Anterior cingulate cortex (tissue), 58 donors: Measurements from ENCODE around the gene PTDSS2.
"Not testable (repeated sequence)": the region's sequence is repeated elsewhere in the genome, so short reads cannot be mapped to it uniquely, and the experiment has no call there.

Source experiments
- DNase-seq, 58 donors: peaks; one replicate each; lab custom pipeline; 2025; lab: John Stamatoyannopoulos, UW

PTDSS2 gene

DNA sequence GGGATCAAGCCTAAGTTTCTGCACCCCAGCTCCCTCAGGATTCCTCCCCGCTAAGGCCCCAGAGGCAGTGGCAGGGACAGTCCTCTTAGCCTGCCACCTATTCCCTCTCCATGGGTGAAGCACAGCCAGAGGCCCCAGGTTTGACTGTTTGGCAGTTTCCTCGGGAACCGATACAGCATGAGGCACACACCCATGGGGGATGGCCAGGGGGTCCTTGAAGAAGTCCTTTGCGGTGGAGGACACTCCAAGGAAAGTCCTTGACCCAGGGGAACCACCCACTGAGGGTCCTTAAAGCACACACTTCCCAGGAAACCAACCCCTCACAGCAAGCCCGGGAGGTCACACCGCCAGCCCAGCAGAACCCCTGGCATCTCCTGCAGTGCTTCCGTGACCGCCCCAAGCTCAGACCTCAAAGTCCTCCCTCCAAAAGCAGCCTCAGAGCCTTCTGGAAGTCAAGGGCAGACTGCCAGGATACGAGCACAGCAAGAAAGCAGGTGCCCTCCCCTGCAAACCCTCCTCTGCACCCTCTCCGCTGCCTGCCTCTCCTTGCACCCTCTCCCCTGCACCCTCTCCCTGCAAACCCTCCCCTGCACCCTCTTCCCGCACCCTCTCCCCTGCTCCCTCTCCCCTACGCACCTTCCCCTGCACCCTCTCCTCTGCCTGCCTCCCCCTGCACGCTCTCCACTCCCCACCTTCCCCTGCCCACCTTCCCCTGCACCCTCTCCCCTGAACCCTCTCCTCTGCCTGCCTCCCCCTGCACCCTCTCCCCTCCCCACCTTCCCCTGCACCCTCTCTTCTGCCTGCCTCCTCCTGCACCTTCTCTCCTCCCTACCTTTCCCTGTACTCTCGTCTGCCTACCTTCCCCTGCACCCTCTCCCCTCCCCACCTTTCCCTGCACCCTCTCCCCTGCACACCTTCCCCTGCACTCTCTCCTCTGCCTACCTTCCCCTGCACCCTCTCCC is 36.7 kb upstream of the PTDSS2 start:
- DNase-seq = no peak

DNA sequence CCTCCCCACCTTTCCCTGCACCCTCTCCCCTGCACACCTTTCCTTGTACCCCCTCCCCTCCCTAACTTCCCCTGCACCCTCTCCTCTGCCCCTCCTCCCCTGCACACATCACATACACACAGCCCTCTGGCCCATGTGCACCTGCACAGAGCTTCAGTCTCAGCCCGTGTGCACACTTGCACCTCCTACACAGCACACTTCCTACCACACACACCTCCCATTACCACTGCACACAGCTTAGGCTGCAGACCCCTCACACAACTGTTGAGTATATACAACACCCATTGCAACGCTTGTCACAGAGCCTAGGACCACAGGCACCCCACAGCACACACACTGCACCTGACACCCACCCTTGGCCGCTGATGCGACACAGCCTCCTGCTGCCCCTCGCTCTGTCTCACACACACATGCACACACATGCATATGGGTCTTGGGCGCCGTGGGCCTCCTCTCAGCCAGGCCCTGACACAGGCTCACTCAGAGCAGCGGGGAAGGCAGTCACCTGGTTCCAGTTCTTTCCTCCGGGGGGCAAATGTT is 35.7 kb upstream of the PTDSS2 start:
- no peak for DNase-seq

DNA sequence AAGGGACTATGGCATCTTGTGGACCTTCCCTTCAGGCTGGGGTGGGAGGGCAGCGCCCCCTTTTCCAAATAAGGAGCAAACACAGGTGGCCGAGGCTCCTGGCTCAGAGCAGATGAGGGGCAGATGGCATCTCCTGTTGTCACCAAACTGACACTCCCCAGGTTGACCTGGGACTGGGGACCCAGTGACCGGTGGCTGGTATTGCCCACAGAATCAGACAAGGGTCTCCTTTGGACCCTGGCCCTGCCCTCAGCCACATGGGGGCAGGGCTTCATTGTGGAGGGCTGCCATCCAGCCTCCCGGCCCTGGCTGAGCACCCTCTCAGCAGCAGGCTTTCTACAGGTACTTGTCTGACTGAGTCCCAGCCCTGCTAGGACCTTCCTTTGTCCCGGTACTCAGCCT is 34.4 kb upstream of the PTDSS2 start:
- DNase-seq = no peak

DNA sequence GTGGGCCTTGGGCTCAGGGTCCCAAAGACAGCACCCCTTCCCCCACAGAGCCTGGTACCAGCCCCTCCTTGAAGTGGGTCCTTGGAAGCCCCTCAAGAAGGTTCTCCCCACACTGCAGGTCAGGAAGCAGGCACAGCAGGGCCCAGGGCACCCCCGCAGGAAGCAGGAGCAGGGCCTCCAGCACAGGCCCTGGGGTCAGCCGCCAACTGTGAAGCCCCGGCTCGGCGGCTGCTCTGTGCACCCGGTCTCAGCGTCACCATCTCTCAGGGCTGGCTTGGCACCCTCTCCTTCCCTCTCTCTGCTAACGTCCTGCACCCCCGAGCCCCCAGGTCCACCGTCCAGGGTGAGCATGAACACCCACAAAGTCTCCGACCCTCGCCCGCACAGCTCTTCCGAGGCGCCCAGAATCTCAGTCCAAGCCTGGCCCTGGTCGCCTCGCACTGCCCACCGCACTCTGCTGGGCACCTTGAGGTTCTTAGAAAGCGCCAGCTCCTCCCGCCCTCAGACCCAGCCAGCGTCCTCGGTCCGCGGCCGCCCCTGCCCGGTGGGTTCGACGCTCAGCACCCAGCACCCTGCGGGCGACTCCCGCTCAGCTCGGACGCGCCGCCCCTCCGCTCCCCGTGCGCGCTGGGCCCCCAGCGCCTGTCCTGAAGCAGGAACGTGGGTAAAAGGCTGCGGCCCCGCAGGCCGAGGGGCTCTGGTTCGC is 33.9 kb upstream of the PTDSS2 start:
- no peak for DNase-seq

DNA sequence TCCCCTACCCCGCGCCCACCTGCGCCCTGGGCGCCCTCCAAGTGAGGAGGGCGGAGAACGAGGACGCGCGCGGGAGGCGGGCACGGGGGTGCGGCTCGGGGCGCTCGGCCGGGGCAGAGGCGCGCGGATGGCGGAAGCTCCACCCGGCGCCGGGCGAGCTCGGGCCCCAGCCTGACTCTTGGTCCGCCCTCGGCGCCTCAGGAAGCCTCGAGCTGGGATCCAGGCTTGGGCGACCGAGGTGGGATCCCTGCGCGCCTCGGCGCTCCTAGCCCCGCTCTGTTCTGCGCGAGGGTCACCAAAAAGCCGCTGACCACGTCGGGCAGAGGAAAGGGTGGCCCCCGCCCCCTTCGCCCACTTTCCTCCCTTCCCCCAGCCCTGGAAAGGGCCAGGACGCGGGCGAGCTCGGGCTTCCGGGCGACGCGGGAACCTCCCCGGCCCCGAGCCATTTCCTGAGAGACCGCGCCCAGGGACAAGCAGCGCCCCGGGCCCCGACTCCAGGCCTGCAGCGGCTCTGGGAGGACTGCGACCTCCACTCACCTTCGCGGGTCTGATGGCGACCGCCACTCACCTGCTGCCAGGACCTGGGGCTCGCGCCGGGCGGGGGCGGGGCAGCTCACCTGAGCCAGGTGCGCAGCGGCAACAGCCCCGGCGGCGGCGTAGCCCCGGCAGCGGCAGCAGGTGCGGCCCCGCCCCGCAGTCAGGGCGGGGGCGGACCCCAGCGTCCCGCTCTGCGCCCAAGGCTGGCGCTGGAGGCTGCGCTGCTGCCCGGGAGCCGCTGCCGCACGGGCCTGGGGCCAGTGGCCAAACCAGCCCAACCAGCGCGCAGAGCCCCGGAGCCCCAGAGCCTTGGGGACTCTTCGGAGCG is 33.1 kb upstream of the PTDSS2 start:
- DNase-seq = no peak

DNA sequence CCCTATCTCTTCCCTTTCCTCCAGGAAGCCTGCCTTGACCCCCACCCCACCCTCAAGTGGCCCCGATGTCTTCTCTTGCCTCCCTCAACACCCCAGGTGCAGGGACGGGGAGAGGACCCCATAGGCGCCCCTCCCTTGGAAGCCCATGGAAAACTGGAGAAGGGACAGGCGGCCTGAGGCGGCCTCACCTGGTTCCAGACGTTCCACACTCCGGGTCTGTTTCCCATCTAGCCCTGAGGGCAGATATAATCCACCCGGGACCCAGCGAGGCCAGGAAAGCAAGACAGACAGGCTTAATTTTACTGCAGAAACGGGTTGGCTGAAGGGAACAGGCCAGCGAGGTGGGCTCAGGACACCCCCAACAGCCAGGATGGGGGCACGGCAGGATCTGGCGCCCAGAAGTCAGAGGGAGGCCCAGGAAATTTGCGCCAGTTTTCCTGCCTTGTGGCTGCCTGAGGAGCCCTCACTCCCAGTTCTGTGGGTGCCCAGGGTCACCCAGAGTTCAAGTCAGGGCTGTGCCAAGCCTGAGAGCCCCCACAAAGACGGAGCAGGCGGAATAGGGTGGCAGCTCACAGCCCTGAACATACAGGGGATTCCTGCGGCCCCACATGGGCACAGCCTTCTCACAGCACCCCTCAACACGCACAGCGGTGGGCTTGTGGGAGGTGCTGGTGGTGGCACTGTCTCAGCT is 32.3 kb upstream of the PTDSS2 start:
- DNase-seq = no peak

DNA sequence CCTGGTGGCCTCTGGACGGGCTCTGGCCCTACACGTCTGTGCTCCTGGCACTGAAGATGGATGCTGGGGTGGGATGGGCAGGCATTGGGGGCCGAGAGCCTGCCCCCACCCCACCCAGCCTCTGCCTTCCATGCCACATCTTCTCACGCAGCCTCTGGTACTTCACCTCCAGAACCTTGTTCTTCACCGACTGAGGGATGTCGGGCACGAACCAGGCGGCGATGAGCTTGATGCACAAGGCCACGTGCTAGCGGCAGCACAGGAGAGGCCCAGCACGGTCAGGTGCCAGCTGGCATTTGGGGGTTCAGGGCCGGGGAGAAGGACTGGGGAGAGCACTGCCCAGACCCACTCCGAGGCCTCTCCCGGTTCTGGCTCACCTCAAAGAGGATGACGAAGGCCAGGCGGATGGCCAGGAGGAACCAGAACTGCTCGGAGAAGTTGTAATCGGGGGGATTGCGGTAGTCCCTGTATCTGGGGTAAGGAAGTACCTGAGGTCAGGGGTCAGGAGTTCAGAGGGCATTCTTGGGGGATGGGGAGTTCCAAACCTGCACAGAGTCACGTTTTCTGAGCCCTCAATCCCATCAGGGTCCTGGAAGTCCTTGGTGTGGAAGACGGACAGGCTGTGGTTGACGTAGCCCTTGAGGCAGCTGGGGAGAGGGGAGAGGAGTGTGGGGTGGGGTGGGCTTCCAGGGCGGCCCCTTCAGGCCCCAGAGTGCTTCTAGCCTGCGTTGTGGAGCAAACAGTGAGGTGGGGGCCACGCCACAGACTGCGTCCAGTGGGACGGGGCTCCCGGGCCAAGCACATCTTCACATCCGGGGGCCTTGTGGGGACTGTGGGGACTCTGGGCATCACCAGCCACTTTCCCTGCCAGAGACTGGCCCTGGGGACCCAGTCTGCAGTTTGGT is 31.5 kb upstream of the PTDSS2 start:
- no peak for DNase-seq

DNA sequence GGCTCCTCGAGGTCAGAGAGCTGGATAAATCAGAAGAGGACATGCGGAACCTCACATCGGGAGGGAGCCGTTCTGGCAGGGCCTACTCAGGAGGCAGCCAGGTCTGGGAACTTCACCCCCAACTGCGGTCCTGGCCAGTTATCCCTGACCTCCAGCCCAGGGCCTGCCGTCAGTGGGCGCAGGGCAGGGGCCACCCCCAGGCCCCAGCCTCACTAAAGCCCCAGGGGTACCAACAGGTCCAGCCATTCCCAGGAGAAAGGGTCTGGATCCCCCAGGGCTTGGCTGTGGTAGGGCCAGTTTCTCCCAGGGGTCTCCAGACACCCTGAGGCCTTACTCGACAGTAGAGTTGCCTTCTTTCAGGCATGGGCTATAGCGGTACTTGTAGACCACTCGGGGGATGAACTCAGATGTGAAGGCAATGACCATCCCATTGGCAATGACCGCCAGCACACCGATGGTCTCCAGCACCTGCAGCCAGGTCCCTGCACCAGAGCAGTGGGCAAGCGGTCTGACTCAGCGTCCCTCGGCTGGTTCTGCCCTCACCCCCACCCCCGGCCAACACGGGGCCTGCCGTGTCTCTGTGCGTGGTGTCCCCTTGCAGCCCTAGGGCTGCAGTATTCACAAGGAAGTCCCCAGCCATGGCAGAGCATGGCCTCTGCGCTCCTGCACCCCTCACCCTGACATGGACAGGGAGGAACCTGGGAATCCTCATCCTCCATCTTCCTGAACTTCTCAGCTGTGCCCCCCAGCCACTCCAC is 30.7 kb upstream of the PTDSS2 start:
- DNase-seq = no peak

DNA sequence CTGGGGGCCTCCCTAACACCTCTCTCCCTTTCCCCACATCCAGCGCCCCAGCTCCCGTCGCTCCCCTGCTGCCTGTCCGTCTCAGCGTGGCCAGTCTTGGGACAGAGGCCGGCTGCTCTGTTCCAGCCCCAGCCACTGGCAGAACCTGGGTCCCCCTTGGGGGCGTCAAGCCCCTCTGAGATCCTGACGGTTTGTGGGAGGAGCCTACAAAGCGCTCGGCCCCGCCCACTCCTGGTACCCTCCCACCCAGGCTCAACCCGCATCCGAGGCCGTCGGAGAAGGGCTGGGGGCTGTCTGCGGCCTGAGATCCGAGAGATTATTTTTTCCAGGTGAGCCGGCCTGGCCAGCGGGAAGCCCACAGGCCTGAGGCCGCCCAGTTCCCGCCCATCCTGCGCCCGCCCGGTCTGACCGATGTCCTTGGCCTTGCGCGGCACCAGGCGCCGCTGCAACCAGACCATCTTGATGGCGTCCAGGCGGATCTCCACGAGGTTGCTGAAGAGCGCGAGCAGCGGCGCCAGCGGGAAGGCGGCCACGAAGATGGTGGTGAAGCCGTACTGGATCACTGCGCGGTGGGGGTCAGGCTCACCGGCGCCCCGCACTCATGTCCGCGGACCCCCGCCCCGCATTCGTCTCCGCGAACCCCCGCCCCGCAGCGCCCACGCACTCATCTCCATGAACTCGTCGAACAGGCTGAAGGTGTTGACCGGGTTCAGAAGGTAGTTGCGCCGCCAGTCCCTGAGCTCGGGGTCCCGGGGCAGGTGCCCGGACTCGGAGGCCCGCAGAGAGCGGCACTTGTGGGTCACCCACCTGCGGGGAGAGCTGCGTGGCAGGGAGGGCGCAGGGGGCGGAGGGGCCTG is 29.8 kb upstream of the PTDSS2 start:
- no peak for DNase-seq

GRCh38 chr11:420911-421321 is 29.2 kb upstream of the PTDSS2 start:
- no peak for DNase-seq

- no peak for DNase-seq
Observed at GRCh38 chr11:422249-422656, 27.8 kb upstream of the PTDSS2 start.

- DNase-seq = no peak
Observed at GRCh38 chr11:424232-424631, 25.8 kb upstream of the PTDSS2 start.

GRCh38 chr11:424766-425165 is 25.3 kb upstream of the PTDSS2 start:
- DNase-seq = not testable (repeated sequence)

- no peak for DNase-seq
Observed at GRCh38 chr11:425301-425700, 24.8 kb upstream of the PTDSS2 start.

GRCh38 chr11:426851-427250 is 23.2 kb upstream of the PTDSS2 start:
- DNase-seq = no peak

- DNase-seq = no peak
Observed at GRCh38 chr11:428295-428694, 21.8 kb upstream of the PTDSS2 start.

DNA sequence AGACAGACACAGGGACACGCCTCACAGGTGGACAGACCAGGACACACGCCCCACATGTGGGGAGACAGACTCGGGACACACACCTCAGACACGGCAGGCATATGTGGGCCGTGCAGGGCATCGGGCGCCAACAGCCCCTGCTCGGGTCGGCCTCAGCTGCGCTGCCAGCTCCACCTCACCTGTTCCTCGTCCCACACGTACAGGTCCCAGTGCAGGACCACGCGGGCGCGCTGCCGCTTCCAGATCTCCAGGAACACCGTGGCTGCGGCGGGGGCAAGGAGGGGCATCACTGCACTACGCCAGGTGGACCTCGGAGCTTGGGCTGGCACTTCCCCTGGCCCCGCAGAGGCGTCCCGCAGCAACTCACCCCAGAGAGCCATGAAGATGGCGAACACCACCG is 20.7 kb upstream of the PTDSS2 start:
- no peak for DNase-seq
